ENCODE results near the gene CACNA2D4.
A peak's percentile ranks its signal among the peaks of the same experiment; 100 is the strongest.

Gene CACNA2D4

GRCh38 chr12:1835211-1836131 is 83.0 kb downstream of the CACNA2D4 start:
- ChIA-PET POLR2A (no interaction called here), CTCF (no interaction called here)
- no peak for DNase-seq (ENCODE audit: extremely low spot score)

DNA sequence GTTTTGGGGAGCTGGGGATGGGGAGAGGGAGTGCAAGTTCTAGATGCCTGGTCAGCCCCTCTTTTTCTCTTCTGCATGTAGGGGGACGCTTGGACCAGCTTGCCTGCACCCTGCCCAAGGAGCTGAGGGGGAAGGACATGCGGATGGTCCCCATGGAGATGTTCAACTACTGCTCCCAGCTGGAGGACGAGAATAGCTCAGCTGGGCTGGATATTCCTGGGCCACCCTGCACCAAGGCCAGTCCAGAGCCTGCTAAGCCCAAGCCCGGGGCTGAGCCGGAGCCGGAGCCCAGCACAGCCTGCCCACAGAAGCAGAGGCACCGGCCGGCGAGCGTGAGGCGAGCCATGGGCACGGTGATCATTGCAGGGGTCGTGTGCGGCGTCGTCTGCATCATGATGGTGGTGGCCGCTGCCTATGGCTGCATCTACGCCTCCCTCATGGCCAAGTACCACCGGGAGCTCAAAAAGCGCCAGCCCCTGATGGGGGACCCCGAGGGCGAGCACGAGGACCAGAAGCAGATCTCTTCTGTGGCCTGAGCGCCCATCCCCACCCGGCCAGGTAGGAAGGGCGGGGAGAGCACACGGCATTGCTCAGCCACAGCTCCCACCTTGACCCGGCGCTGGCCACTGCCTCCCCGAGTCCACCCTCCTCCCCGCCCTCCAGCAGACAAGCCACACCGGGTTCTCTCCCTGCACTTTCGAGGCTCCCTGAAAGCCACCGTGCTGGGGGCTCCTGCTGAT is 84.1 kb downstream of the CACNA2D4 start:
- TF ChIP-seq CTCF (IDR thresholded peaks at IDR 0.05; ENCODE audit: control extremely low read depth, extremely low read depth, low read depth, missing control alignments), result no peak
- ChIA-PET POLR2A (no interaction called here), CTCF (interaction anchor here (1.2 kb wide), 1 partner anchor 22 kb away, joined by 3 read pairs; no protein-coding TSS in a partner anchor)
- DNase-seq (ENCODE audit: extremely low spot score), result no peak

More at GRCh38 chr12:1835211-1836131, 83.0 kb downstream of the CACNA2D4 start:
- no peak for TF ChIP-seq CTCF (IDR thresholded peaks at IDR 0.05; ENCODE audit: control extremely low read depth, extremely low read depth, low read depth, missing control alignments)

DNA sequence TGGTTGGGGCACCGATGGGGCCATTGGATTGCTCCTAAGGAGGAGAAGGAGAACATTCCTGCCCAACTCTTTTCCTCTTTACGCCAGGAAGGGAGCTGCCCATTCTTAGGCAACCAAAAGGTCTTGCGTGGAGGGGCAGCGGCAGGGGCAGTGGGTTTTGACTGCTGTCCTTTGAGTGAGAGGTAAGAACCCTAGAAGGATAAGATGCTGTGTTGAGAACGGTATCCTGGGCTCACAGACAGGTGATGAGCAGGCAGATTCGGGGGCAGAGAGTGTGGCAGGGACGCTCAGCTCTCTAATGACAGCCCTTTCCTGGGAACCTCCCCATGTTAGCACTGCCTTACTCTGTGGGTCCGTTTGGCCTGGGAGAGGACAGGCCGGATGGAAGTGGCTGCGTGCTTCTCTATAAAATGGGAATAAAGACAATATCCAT is 84.8 kb downstream of the CACNA2D4 start:
- ChIA-PET POLR2A (no interaction called here), CTCF (interaction anchor here (1.2 kb wide), 1 partner anchor 21 kb away, joined by 3 read pairs; no protein-coding TSS in a partner anchor)
- DNase-seq (ENCODE audit: extremely low spot score), result no peak
- TF ChIP-seq CTCF (IDR thresholded peaks at IDR 0.05; ENCODE audit: control extremely low read depth, extremely low read depth, low read depth, missing control alignments), result no peak

GRCh38 chr12:1832801-1833595 is 85.5 kb downstream of the CACNA2D4 start:
- ChIA-PET POLR2A (no interaction called here), CTCF (interaction anchor here (1.2 to 1.9 kb wide), 2 partner anchors 10 to 20 kb away, joined by 3 to 4 read pairs; no protein-coding TSS in a partner anchor)
- TF ChIP-seq CTCF (IDR thresholded peaks at IDR 0.05; ENCODE audit: control extremely low read depth, extremely low read depth, low read depth, missing control alignments), result no peak
- DNase-seq (ENCODE audit: extremely low spot score), result no peak

- peak; percentile 67 for DNase-seq (ENCODE audit: extremely low spot score)
- ChIA-PET CTCF (interaction anchor here (1.0 to 1.9 kb wide), 2 partner anchors 8 to 40 kb away, joined by 3 to 4 read pairs; no protein-coding TSS in a partner anchor), POLR2A (no interaction called here)
- no peak for TF ChIP-seq CTCF (IDR thresholded peaks at IDR 0.05; ENCODE audit: control extremely low read depth, extremely low read depth, low read depth, missing control alignments)
Measured at GRCh38 chr12:1830981-1831963, 87.2 kb downstream of the CACNA2D4 start.
